Neural progenitor cell (in vitro differentiated cells): ENCODE measurements around the gene ACOT7.

Experiments
- CTCF ChIP-seq: fragments of 200-600 bp; sonication (generic); IDR thresholded peaks from 2 replicates; pipeline ENCODE4 v1.5.1; 2017; ENCODE audit warnings: antibody characterized with exemption, mild to moderate bottlenecking
- EZH2 ChIP-seq: fragments of 200-600 bp; sonication (generic); IDR thresholded peaks from 2 replicates; pipeline ENCODE4 v1.6.1; 2017; ENCODE audit warnings: antibody characterized with exemption, mild to moderate bottlenecking, moderate library complexity
- EZH2phosphoT487 ChIP-seq: fragments of 200-600 bp; sonication (generic); IDR thresholded peaks from 2 replicates; pipeline ENCODE4 v1.6.1; 2017; ENCODE audit warnings: antibody characterized with exemption

- TF ChIP-seq CTCF, result no peak
- TF ChIP-seq EZH2, result no peak
- TF ChIP-seq EZH2phosphoT487, result no peak
Measured at GRCh38 chr1:6358757-6359201, 34.8 kb downstream of the ACOT7 start.
